HepG2 (cell line): ENCODE data around the gene CATSPERD. TPM values are rescaled to one million over a fixed set of nuclear protein-coding genes. Genes with fewer than 3 reads are reported as not detected.
"Not testable (repeated sequence)": the region's sequence is repeated elsewhere in the genome, so short reads cannot be mapped to it uniquely, and the experiment has no call there.

Source experiments
- ATAC-seq: fragments of 200-7000 bp; cut with Tn5 transposase; 3 replicates; pipeline ENCODE4 v1.9.1; 2020; ENCODE audit warnings: mild to moderate bottlenecking, moderate library complexity
- BruUV-seq: library from RNA; stranded (reverse); fragments of 400-500 nt; replicated peaks from 2 replicates; lab custom pipeline; 2021; lab: Mats Ljungman, UMichigan
- CTCF ChIA-PET: fragments of 300-600 bp; formaldehyde crosslinking; extraction: SDS; loops from one replicate; lab custom pipeline; 2021; ENCODE audit warnings: low total read pairs, inconsistent platforms, low intra/inter-chr PET ratio; lab: Yijun Ruan, JAX
- POLR2A ChIA-PET: fragments of 350-600 bp; sonication (Branson Sonifier 250); formaldehyde crosslinking; loops from one replicate; lab custom pipeline; 2020; ENCODE audit warnings: antibody characterized with exemption, inconsistent platforms; lab: Yijun Ruan, JAX
- DNase-seq: peaks from one replicate; pipeline ENCODE4 v3.0.0-alpha.2; 2015; ENCODE audit warnings: low spot score
- FAIRE-seq: peaks from 3 replicates; lab custom pipeline; 2011; peaks lifted over from hg19 to GRCh38; lab: Jason Lieb, UNC
- H2AFZ ChIP-seq: one replicate; pipeline ENCODE4 v1.6.1; 2011; ENCODE audit warnings: low read length, inconsistent platforms
- H3K27ac ChIP-seq: fragments of 300-600 bp; 3 replicates; pipeline ENCODE4 v1.8.0; 2011; ENCODE audit warnings: mixed run types, mild to moderate bottlenecking, mixed read lengths, low read length, inconsistent platforms; ENCODE audit not compliant: insufficient read depth; ENCODE audit errors: extremely low read length
- H3K27me3 ChIP-seq, 2 experiments: fragments of 200-600 bp in 1 of 2; 2 replicates in 1 of 2; 3 replicates in 1 of 2; pipeline versions ENCODE4 v1.6.0 to v1.8.0; 2011; ENCODE audit warnings: low read length in 2 of 2, mild to moderate bottlenecking in 2 of 2, moderate library complexity in 2 of 2, inconsistent platforms in 1 of 2; ENCODE audit not compliant: insufficient read depth in 2 of 2, control insufficient read depth in 1 of 2
- H3K36me3 ChIP-seq, 2 experiments: fragments of 200-600 bp in 1 of 2; replicated peaks in 1 of 2; 2 replicates in 1 of 2; 3 replicates in 1 of 2; pipeline versions ENCODE4 v1.5.1 to v1.8.0; 2011; ENCODE audit warnings: low read length in 2 of 2, inconsistent platforms in 1 of 2; ENCODE audit not compliant: insufficient read depth in 2 of 2, control insufficient read depth in 1 of 2
- H3K4me1 ChIP-seq: 2 replicates; pipeline ENCODE4 v1.5.1; 2012; ENCODE audit warnings: low read length, inconsistent platforms; ENCODE audit not compliant: insufficient read depth
- H3K4me2 ChIP-seq: 2 replicates; pipeline ENCODE4 v1.6.0; 2011; ENCODE audit warnings: low read depth, low read length, inconsistent platforms
- H3K4me3 ChIP-seq, 3 experiments: fragments of 200-600 bp in 1 of 3; sonication (generic), shearing (Covaris generic) in 1 of 3; replicated peaks in 1 of 3; 2 replicates each; pipeline ENCODE4 v1.5.1; 2011 to 2016; ENCODE audit warnings: low read length in 3 of 3, inconsistent platforms in 2 of 3, low read depth in 2 of 3, mild to moderate bottlenecking in 2 of 3, control low read depth in 1 of 3, mixed read lengths in 1 of 3; ENCODE audit not compliant: insufficient read depth in 1 of 3
- H3K79me2 ChIP-seq: one replicate; pipeline ENCODE4 v1.6.1; 2011; ENCODE audit warnings: low read length, inconsistent platforms; ENCODE audit not compliant: insufficient read depth
- H3K9ac ChIP-seq: 2 replicates; pipeline ENCODE4 v1.6.0; 2011; ENCODE audit warnings: mild to moderate bottlenecking, low read depth, low read length, inconsistent platforms; ENCODE audit not compliant: insufficient read depth
- H3K9me3 ChIP-seq: 2 replicates; pipeline ENCODE4 v1.5.1; 2012; ENCODE audit warnings: mild to moderate bottlenecking, low read length
- H4K20me1 ChIP-seq: 2 replicates; pipeline ENCODE4 v1.6.0; 2011; ENCODE audit warnings: inconsistent platforms, mild to moderate bottlenecking, low read length, moderate library complexity; ENCODE audit not compliant: insufficient read depth
- BORCS8-MEF2B ChIP-seq: sonication (generic); formaldehyde crosslinking; IDR thresholded peaks from 2 replicates; pipeline ENCODE4 v1.8.0; 2022; ENCODE audit warnings: mild to moderate bottlenecking, missing genetic modification reagents
- DZIP1 ChIP-seq: sonication (generic); formaldehyde crosslinking; IDR thresholded peaks from 2 replicates; pipeline ENCODE4 v1.5.0; 2020; ENCODE audit warnings: mild to moderate bottlenecking, missing genetic modification reagents
- IRF1 ChIP-seq: sonication (generic); formaldehyde crosslinking; IDR thresholded peaks from 2 replicates; pipeline ENCODE4 v1.4.0; 2020; ENCODE audit warnings: low read depth, mild to moderate bottlenecking, missing genetic modification reagents
- IRF2 ChIP-seq: IDR thresholded peaks from 2 replicates; pipeline ENCODE4 v1.6.1; 2018; ENCODE audit warnings: missing genetic modification reagents, missing compliant biosample characterization
- KMT2A ChIP-seq: sonication (generic); formaldehyde crosslinking; IDR thresholded peaks from 2 replicates; pipeline ENCODE4 v1.4.0; 2020; ENCODE audit warnings: missing genetic modification reagents
- PHF5A ChIP-seq: IDR thresholded peaks from one replicate; pipeline ENCODE4 v1.6.1; 2018; ENCODE audit warnings: low read depth, missing genetic modification reagents; ENCODE audit not compliant: unreplicated experiment
- TARDBP ChIP-seq: sonication (generic); formaldehyde crosslinking; IDR thresholded peaks from 2 replicates; pipeline ENCODE4 v1.8.0; 2022; ENCODE audit warnings: mild to moderate bottlenecking, missing genetic modification reagents
- ZGPAT ChIP-seq: IDR thresholded peaks from 2 replicates; pipeline ENCODE4 v1.6.1; 2016; ENCODE audit warnings: mild to moderate bottlenecking
- ZNF10 ChIP-seq: sonication (generic); formaldehyde crosslinking; IDR thresholded peaks from 2 replicates; pipeline ENCODE4 v1.4.0; 2020; ENCODE audit warnings: mild to moderate bottlenecking, low read depth, missing genetic modification reagents, borderline replicate concordance
- ZNF660 ChIP-seq: sonication (generic); formaldehyde crosslinking; IDR thresholded peaks from 2 replicates; pipeline ENCODE4 v1.5.1; 2020; ENCODE audit warnings: mild to moderate bottlenecking, low read depth, missing genetic modification reagents, borderline replicate concordance
- ZNF782 ChIP-seq: sonication (generic); formaldehyde crosslinking; IDR thresholded peaks from 2 replicates; pipeline ENCODE4 v1.4.0; 2020; ENCODE audit warnings: missing genetic modification reagents, mild to moderate bottlenecking, borderline replicate concordance
- ZNF878 ChIP-seq: sonication (generic); formaldehyde crosslinking; IDR thresholded peaks from 2 replicates; pipeline ENCODE4 v1.8.1; 2023; ENCODE audit warnings: mild to moderate bottlenecking, missing genetic modification reagents, moderate library complexity
- WGBS: methylation state at CpG from one replicate; pipeline ENCODE4 v1.1.6; 2017; ENCODE audit warnings: low lambda C conversion rate; 5-methylcytosine and 5-hydroxymethylcytosine counted together
- in situ Hi-C: cut with HindIII; loops from 2 replicates; pipeline ENCODE4 v1.10.0; 2017; ENCODE audit warnings: low pct_unique_long_range_greater_than_20kb; ENCODE audit not compliant: extremely low pct_ligation_motif_present
- intact Hi-C: fragments of 100-400 bp; cut with micrococcal nuclease; formaldehyde crosslinking; loops from one replicate; pipeline ENCODE4 v1.10.0; 2022; ENCODE audit not compliant: unreplicated experiment
- polyA plus RNA-seq, 8 experiments: library from polyadenylated mRNA; depleted of rRNA in 3 of 8; stranded (reverse) in 7 of 8; unstranded in 1 of 8; fragments of >200 nt; fragmentation: Illumina TruSeq in 4 of 8; extraction: Trizol in 4 of 8; gene quantifications; 2 replicates each; pipeline versions ENCODE4 v1.2.1 to v1.2.3, GENCODE V29; 2011 to 2016; ENCODE audit warnings: low read depth in 4 of 8, missing spikeins in 1 of 8, mixed read lengths in 1 of 8; ENCODE audit not compliant: insufficient read depth in 1 of 8
- total RNA-seq, 5 experiments: library from RNA; depleted of rRNA; stranded (reverse); fragments of >200 nt; fragmentation: Illumina TruSeq; extraction: Trizol; gene quantifications; 2 replicates each; pipeline ENCODE4 v1.2.3, GENCODE V29; 2016; ENCODE audit warnings: low read depth in 1 of 5

The CATSPERD gene
- total and polyA plus RNA-seq, 2 of the 13 experiments (the other 11 are each of a cell fraction or from before 2014, with no cell fraction given): 0.04 TPM; not detected in 1

GRCh38 chr19:5719274-5719960 is 1.0 kb upstream of the CATSPERD start (continued):
- TF ChIP-seq BORCS8-MEF2B (no peak), KMT2A (CRISPR knock-in tag) (peak; percentile 18; the same call in 1 of the 2 replicates), ZGPAT (CRISPR knock-in tag) (no peak), TARDBP (CRISPR knock-in tag) (no peak)

- no peaks in the 10 kb centered on the region; the same call in 1 of the 2 replicates for H3K9me3 ChIP-seq
- H3K9ac ChIP-seq: no peak overlapping the region
- POLR2A ChIA-PET: no interaction called here
- H4K20me1 ChIP-seq: no peaks in the 10 kb centered on the region
- no peak overlapping the region for H3K4me3 ChIP-seq
- 33% methylated on average over 4 of the region's 4 CpGs for WGBS
- intact Hi-C loops (no loop called here), in situ Hi-C loops (no loop called here)
- ATAC-seq (no peak), FAIRE-seq (no peak), DNase-seq (no peak)
- no TSS peak for BruUV-seq
- H2AFZ ChIP-seq: no peak overlapping the region
- no peak overlapping the region for H3K27ac ChIP-seq
- H3K4me1 ChIP-seq: no peaks in the 10 kb centered on the region
- no peaks in the 10 kb centered on the region for H3K79me2 ChIP-seq
- CTCF ChIA-PET: no interaction called here
- no peaks in the 10 kb centered on the region for H3K27me3 ChIP-seq
- no peaks in the 10 kb centered on the region for H3K36me3 ChIP-seq
- no peak overlapping the region for H3K4me2 ChIP-seq
- TF ChIP-seq ZNF660 (no peak), ZNF782 (CRISPR knock-in tag) (no peak), IRF2 (CRISPR knock-in tag) (no peak), ZNF878 (CRISPR knock-in tag) (no peak), IRF1 (CRISPR knock-in tag) (no peak), ZNF10 (no peak), PHF5A (CRISPR knock-in tag) (no peak), DZIP1 (no peak)
These were observed 7.1 kb downstream of the CATSPERD start for GRCh38 chr19:5727453-5728050.

- BruUV-seq, ATAC-seq, H3K27ac ChIP-seq, H3K4me2 ChIP-seq, POLR2A ChIA-PET, H3K4me1 ChIP-seq, CTCF ChIA-PET, H3K9ac ChIP-seq, intact Hi-C loops, H3K79me2 ChIP-seq, H3K4me3 ChIP-seq, H4K20me1 ChIP-seq, H3K9me3 ChIP-seq, H3K36me3 ChIP-seq, DNase-seq, H3K27me3 ChIP-seq, FAIRE-seq, in situ Hi-C loops, H2AFZ ChIP-seq: not testable (repeated sequence)
- 51% methylated on average over 2 of the region's 2 CpGs for WGBS
These were observed 12.7 kb downstream of the CATSPERD start for GRCh38 chr19:5733172-5733571.
